ENCODE measurements around the gene ZNF445.

Gene ZNF445

DNA sequence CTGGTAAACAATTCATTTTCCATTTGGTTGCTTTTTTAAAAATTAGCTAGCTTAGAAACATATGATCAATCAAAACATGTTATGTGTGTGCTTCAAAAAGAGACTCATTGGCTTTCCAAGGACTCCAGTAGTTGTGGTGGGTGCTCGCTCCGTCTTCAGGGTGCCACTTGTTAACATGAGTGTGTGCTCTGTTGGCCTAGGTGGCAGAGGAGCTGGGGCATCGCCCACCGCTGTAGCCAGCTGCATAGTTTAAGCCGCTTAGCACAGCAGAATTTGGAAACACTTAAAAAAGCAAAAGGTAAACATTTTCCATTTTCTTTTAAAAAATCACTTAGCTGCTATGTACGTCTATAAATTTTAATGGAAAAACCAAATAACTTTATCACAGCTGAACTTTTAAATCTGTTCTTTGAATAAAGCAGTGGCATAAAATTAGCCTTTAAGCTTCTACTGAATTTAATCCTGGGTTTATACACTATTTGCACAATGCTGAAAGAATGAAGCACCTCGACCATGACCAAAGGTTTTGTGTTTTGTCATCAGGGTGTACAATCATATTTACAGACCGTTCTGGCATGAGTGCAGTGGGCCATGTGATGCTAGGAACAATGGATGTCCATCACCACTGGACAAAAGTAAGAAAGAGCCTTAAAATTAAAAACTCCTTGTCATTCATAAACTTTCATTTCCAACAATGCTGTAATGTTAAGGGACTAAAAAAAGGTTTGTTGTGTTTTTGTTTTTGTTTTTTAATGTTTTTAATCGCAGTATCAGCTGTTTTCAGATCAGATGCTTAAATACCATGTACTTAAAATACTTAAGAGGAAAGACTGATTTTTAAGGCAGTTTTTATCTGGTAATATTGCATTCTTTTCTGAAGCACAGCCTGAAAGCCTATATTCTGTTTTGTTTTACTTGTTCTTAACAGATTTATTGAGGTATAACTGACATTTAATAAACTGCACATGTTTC is 81.0 kb downstream of the ZNF445 start:
- TF ChIP-seq, protein P1, sequence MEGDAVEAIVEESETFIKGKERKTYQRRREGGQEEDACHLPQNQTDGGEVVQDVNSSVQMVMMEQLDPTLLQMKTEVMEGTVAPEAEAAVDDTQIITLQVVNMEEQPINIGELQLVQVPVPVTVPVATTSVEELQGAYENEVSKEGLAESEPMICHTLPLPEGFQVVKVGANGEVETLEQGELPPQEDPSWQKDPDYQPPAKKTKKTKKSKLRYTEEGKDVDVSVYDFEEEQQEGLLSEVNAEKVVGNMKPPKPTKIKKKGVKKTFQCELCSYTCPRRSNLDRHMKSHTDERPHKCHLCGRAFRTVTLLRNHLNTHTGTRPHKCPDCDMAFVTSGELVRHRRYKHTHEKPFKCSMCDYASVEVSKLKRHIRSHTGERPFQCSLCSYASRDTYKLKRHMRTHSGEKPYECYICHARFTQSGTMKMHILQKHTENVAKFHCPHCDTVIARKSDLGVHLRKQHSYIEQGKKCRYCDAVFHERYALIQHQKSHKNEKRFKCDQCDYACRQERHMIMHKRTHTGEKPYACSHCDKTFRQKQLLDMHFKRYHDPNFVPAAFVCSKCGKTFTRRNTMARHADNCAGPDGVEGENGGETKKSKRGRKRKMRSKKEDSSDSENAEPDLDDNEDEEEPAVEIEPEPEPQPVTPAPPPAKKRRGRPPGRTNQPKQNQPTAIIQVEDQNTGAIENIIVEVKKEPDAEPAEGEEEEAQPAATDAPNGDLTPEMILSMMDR (IDR thresholded peaks at IDR 0.05), result no peak

DNA sequence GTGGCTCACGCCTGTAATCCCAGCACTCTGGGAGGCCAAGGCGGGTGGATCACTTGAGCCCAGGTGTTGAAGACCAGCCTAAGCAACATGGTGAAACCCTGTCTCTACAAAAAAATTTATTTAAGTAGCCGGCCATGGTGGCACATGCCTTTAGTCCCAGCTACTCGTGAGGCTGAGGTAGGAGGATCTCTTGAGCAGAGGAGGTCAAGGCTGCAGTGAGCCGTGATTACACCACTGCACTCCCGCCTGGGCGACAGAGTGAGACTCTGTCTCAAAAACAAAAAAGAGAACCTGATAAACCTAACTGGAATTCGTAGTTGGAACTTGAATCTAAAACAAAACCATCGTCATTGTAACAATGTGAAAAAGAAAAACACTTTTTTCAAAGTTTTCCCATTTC is 81.8 kb downstream of the ZNF445 start:
- TF ChIP-seq, protein P1 (IDR thresholded peaks at IDR 0.05), result no peak

DNA sequence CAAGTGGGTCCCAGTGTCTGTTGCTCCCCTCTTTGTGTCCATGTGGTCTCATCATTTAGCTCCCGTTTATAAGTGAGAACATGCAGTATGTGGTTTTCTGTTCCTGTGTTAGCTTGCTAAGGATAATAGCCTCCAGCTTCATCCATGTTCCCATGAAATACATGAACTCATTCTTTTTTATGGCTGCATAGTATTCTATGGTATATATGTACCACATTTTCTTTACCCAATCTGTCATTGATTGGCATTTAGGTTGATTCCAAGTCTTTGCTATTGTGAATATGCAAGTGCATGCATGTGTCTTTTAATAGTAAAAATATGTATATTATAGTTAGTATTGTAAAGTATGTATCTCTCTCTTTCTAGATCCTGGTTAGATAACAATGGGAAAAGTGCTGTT is 85.0 kb downstream of the ZNF445 start:
- TF ChIP-seq, protein P1 (IDR thresholded peaks at IDR 0.05), result no peak

DNA sequence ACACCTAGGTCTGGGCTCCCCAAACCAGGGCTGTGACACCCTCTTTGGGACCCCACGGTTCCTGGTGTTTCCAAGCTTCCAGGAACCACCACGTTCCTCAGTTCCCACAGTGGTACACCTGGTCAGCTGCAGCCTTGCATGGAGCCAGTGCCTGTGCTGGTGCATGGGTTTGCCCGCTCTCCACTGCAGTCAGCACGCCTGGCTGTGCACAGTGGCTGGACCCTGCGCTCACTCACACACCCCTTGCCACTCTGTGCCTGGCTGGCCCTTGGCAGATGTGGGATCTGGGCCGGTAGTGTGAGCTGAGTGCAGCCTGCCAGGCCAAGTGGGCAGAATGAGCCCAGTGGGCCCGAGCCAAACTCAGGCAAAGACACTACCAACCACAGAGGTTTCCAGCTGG is 90.1 kb downstream of the ZNF445 start:
- TF ChIP-seq, protein P1 (IDR thresholded peaks at IDR 0.05), result no peak
